BE2C (cell line): ENCODE measurements around the gene KAZN.

Experiments used
- DNase-seq: peaks from one replicate; pipeline ENCODE4 v3.0.0-alpha.2; 2020
- H3K27me3 ChIP-seq: fragments of 250-450 bp; sonication (Bioruptor Pico); 2 replicates; pipeline ENCODE4 v1.5.1; 2020; ENCODE audit warnings: mild to moderate bottlenecking
- H3K36me3 ChIP-seq: fragments of 250-450 bp; sonication (Bioruptor Pico); 2 replicates; pipeline ENCODE4 v1.5.1; 2020; ENCODE audit warnings: mild to moderate bottlenecking
- H3K4me1 ChIP-seq: fragments of 250-450 bp; sonication (Bioruptor Pico); 2 replicates; pipeline ENCODE4 v1.5.1; 2020
- H3K4me3 ChIP-seq: 2 replicates; pipeline ENCODE4 v1.5.1; 2011; ENCODE audit warnings: low read depth, low read length
- H3K9me3 ChIP-seq: fragments of 250-450 bp; sonication (Bioruptor Pico); 2 replicates; pipeline ENCODE4 v1.5.1; 2020
- TF ChIP-seq, protein P1 (sequence below): IDR thresholded peaks from 2 replicates; pipeline ENCODE4 v1.5.1; 2012; ENCODE audit warnings: mild to moderate bottlenecking, low read depth, low read length

The KAZN gene

DNA sequence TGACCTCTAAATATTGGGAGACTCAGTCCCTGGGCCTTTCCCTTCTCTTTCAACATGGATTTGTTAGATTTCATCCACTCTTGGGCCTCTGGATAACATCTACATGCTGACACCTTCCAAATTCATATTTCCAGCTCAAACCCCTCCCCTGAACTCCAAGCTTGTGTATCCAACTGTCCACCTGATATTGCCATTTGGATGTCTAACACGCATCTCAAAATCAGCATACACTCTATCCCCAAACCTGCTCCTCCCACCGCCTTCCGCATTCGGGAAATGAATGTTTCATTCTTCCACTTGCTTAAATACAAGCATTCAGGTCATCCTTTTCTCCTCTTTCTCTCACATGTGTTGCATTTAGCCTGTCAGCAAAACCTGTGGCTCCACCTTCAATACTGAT is 17.5 kb upstream of the KAZN start:
- DNase-seq, result no peak
- H3K27me3 ChIP-seq, result no peaks in the 10 kb centered on the region
- TF ChIP-seq, protein P1, sequence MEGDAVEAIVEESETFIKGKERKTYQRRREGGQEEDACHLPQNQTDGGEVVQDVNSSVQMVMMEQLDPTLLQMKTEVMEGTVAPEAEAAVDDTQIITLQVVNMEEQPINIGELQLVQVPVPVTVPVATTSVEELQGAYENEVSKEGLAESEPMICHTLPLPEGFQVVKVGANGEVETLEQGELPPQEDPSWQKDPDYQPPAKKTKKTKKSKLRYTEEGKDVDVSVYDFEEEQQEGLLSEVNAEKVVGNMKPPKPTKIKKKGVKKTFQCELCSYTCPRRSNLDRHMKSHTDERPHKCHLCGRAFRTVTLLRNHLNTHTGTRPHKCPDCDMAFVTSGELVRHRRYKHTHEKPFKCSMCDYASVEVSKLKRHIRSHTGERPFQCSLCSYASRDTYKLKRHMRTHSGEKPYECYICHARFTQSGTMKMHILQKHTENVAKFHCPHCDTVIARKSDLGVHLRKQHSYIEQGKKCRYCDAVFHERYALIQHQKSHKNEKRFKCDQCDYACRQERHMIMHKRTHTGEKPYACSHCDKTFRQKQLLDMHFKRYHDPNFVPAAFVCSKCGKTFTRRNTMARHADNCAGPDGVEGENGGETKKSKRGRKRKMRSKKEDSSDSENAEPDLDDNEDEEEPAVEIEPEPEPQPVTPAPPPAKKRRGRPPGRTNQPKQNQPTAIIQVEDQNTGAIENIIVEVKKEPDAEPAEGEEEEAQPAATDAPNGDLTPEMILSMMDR, result no peak
- no peaks in the 10 kb centered on the region for H3K9me3 ChIP-seq
- no peaks in the 10 kb centered on the region for H3K4me1 ChIP-seq
- H3K36me3 ChIP-seq, result no peaks in the 10 kb centered on the region
- H3K4me3 ChIP-seq, result no peak overlapping the region

DNA sequence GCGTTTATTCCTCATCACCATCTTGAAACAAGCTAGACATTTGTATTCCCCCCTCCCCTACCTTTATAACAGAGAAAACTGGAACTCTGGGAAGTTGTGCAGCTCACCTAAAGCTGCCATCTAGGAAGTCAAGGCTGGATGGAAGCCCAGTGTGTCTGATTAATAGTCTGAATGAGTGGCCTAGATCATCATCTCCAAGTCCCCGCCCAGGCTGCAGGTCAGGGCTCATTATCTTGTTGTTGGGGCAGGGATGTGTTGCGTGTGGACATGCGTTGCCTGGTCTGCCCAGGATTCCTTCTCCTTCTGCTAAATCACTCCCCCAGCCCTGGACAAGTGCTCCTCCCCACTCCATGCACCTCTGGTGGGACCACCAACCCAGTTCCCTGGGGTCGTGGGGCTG is 14.7 kb upstream of the KAZN start:
- H3K9me3 ChIP-seq, result no peaks in the 10 kb centered on the region
- TF ChIP-seq, protein P1, result no peak
- no peaks in the 10 kb centered on the region for H3K4me1 ChIP-seq
- H3K4me3 ChIP-seq, result no peak overlapping the region
- H3K27me3 ChIP-seq, result no peaks in the 10 kb centered on the region
- H3K36me3 ChIP-seq, result no peaks in the 10 kb centered on the region
- no peak for DNase-seq

DNA sequence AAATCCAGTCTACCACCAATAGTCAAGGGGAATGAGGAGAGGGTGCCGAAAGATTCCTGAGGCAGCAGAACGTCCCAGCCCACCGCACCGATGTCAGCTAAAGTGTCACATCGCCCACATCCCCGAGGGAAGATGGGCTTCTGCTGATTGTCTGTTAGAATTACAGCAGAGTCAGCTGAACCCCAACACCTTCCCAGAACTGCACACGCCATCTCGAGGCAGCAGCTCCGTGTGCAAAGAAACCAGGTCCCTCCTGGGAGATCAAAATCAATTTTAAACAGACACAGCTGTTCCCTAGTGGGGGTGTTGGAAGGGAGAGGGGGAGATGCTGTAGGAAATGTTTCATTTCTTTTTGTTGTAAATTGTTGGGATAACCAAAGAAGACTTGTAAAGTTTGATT is 12.8 kb upstream of the KAZN start:
- H3K36me3 ChIP-seq, result no peaks in the 10 kb centered on the region
- no peaks in the 10 kb centered on the region for H3K4me1 ChIP-seq
- TF ChIP-seq, protein P1, result no peak
- no peak for DNase-seq
- H3K4me3 ChIP-seq, result no peak overlapping the region
- H3K9me3 ChIP-seq, result no peaks in the 10 kb centered on the region
- no peaks in the 10 kb centered on the region for H3K27me3 ChIP-seq

DNA sequence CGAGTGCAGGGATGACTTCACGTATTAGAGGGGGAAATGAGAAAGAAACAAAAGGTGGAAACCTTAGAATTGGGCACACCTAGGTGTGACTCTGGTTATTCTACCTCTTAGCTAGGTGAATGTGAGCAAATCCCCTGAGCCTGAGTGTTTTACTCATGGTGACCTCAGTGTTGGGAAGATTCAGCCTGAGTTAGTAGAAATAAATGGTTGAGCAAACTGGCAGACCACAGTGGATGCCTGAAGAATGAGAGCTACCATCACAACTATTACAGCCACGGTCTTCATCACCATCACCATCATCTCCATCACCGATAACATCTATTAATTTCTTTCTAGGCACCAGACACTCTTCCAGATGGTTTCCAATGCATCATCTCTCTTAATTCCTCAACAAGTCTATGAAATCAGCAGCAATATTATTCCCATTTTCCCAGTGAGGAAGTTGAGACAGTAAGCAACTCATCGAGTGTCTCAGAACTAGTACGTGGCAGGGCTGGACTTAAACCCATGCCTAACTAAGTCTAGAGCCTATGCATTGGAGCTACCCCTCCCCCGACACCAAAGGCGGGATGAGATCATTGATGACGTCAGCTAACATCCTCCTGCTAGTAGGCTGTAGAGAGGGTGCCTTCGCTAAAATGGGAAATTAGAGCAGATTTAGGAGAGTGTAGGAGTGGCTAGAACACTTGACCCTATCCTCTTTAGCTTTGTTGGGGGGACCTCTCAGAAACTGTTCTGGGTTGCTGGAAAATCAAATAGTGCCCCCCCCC is 7.9 kb upstream of the KAZN start:
- H3K9me3 ChIP-seq, result no peaks in the 10 kb centered on the region
- no peaks in the 10 kb centered on the region for H3K4me1 ChIP-seq
- TF ChIP-seq, protein P1, result no peak
- H3K36me3 ChIP-seq, result no peaks in the 10 kb centered on the region
- DNase-seq, result no peak
- no peaks in the 10 kb centered on the region for H3K27me3 ChIP-seq
- H3K4me3 ChIP-seq, result no peak overlapping the region

DNA sequence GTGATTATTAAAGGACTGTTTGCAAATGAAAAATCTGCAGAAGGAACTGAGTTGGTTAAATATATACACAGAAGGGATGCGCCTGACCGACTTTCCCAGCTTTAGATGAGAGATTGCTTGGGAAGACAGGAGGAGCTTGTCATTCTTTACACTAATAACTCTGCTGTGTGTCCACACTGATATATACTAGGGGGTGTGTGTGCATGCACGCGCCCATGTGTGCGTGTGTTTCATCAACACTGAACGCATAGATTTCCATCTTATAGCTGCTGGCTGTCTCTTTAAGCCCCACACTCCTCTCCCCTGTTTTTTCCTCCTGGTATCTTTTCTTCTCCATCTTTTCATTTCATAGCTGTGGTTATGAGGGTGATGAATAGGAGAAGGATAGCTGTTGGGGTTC is 6.9 kb upstream of the KAZN start:
- Histone ChIP-seq H3K27me3 (no peaks in the 10 kb centered on the region), H3K36me3 (no peaks in the 10 kb centered on the region), H3K4me3 (no peak overlapping the region), H3K4me1 (no peaks in the 10 kb centered on the region), H3K9me3 (no peaks in the 10 kb centered on the region)
- TF ChIP-seq, protein P1, result no peak
- no peak for DNase-seq

DNA sequence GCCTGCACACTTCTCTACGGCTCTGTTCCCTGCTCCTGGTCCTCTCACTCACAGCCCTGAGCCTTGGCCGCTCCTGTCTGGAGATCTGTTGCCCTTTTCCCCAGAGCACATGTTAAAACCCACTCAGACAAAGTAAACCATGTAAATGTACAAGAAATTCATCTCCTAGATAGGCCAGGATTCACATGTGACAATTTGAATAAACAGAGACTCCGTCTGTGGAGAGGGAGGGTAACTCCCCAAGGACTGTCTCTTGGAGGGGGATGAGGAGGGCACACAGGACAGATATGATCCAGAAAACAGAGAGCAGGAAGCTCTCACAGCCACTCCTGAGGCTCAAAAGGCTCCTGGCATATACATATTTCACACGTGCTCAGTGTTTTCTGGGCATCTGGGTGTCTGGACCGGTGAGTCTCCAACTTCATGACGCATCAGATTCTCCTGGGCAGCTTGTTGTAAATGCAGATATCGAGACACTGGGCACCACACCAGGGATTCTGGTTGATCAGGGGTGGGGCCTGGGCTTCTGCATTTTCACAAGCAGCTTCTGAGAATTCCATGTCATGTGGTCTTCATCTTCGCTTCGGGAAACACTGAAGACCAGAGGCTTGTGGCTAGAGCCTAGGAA is 6.4 kb upstream of the KAZN start:
- TF ChIP-seq, protein P1, result no peak
- DNase-seq, result no peak
- Histone ChIP-seq H3K9me3 (no peaks in the 10 kb centered on the region), H3K27me3 (no peaks in the 10 kb centered on the region), H3K4me1 (no peaks in the 10 kb centered on the region), H3K4me3 (no peak overlapping the region), H3K36me3 (no peaks in the 10 kb centered on the region)
